Type B pancreatic cell (in vitro differentiated cells): Measurements from ENCODE around the gene MKLN1. TPM values are rescaled to one million over a fixed set of nuclear protein-coding genes. Genes with fewer than 3 reads are reported as not detected.

Experiments used
- DNase-seq: peaks from one replicate; pipeline ENCODE4 v3.0.0; 2021; ENCODE audit warnings: mixed read lengths; ENCODE audit not compliant: unreplicated experiment; ENCODE audit errors: extremely low spot score
- H3K27ac Mint-ChIP-seq: 2 replicates; pipeline ENCODE4 v1.8.0; 2021; ENCODE audit warnings: mild to moderate bottlenecking, mixed read lengths
- H3K27me3 Mint-ChIP-seq: 2 replicates; pipeline ENCODE4 v1.8.0; 2021; ENCODE audit warnings: mixed read lengths
- H3K36me3 Mint-ChIP-seq: 2 replicates; pipeline ENCODE4 v1.8.0; 2021; ENCODE audit warnings: mixed read lengths
- H3K4me1 Mint-ChIP-seq: one replicate; pipeline ENCODE4 v1.8.0; 2021; ENCODE audit warnings: mixed read lengths; ENCODE audit not compliant: unreplicated experiment
- H3K4me3 Mint-ChIP-seq: 2 replicates; pipeline ENCODE4 v1.8.0; 2021; ENCODE audit warnings: mild to moderate bottlenecking, mixed read lengths
- H3K9me3 Mint-ChIP-seq: 2 replicates; pipeline ENCODE4 v1.8.0; 2021; ENCODE audit warnings: mixed read lengths
- total RNA-seq: library from RNA; stranded (reverse); gene quantifications from 2 replicates; pipeline ENCODE4 v1.2.1, GENCODE V29; 2021; ENCODE audit warnings: low replicate concordance
- TF ChIP-seq, protein P1 (sequence below): fragments of 200-600 bp; sonication (generic); conservative IDR thresholded peaks from 2 replicates; pipeline ENCODE4 v1.5.0; 2021; ENCODE audit warnings: antibody characterized with exemption, mild to moderate bottlenecking

Gene MKLN1
- total RNA-seq, 1 donor from 2014 or later = 47.7 TPM

DNA sequence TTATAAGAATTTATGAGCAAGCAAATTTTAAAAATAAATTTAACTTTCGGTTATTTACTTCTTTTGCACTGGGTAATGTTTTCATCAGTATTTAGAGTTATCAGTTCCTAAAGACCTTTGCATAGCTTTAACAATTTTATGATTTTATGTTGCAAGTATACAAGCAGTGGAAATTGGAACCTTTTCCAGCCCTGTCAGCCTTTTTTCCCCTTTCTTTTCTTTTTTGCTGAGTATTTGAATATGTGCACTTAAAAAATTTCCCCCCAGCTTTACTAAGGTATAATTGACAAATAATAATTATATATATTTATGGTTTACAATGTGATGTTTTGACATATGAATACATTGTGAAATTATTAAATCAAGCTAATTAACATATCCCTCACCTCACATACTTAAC lies 62.6 kb downstream of the MKLN1 start:
- H3K4me1 Mint-ChIP-seq = peaks cover 9% of the 10 kb centered on the region
- no peak overlapping the region for H3K4me3 Mint-ChIP-seq
- no peaks in the 10 kb centered on the region for H3K27me3 Mint-ChIP-seq
- peaks cover 14% of the 10 kb centered on the region for H3K36me3 Mint-ChIP-seq
- no peaks in the 10 kb centered on the region for H3K9me3 Mint-ChIP-seq
- no peak overlapping the region for H3K27ac Mint-ChIP-seq
- DNase-seq = no peak
- TF ChIP-seq, protein P1, sequence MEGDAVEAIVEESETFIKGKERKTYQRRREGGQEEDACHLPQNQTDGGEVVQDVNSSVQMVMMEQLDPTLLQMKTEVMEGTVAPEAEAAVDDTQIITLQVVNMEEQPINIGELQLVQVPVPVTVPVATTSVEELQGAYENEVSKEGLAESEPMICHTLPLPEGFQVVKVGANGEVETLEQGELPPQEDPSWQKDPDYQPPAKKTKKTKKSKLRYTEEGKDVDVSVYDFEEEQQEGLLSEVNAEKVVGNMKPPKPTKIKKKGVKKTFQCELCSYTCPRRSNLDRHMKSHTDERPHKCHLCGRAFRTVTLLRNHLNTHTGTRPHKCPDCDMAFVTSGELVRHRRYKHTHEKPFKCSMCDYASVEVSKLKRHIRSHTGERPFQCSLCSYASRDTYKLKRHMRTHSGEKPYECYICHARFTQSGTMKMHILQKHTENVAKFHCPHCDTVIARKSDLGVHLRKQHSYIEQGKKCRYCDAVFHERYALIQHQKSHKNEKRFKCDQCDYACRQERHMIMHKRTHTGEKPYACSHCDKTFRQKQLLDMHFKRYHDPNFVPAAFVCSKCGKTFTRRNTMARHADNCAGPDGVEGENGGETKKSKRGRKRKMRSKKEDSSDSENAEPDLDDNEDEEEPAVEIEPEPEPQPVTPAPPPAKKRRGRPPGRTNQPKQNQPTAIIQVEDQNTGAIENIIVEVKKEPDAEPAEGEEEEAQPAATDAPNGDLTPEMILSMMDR = no peak

- Mint-ChIP-seq H3K9me3 (no peaks in the 10 kb centered on the region), H3K27me3 (no peaks in the 10 kb centered on the region)
These were observed 63.5 kb downstream of the MKLN1 start for GRCh38 chr7:131391145-131391544.

GRCh38 chr7:131400681-131401176 lies 73.1 kb downstream of the MKLN1 start:
- Mint-ChIP-seq H3K27me3 (no peaks in the 10 kb centered on the region), H3K9me3 (peaks cover 12% of the 10 kb centered on the region), H3K4me3 (no peak overlapping the region), H3K4me1 (no peaks in the 10 kb centered on the region), H3K36me3 (peaks cover 36% of the 10 kb centered on the region), H3K27ac (peak overlapping the region; percentile 35)
- TF ChIP-seq, protein P1 = no peak
- no peak for DNase-seq

More at GRCh38 chr7:131391145-131391544, 63.5 kb downstream of the MKLN1 start:
- DNase-seq = no peak
- H3K27ac Mint-ChIP-seq = no peak overlapping the region
- H3K4me3 Mint-ChIP-seq = no peak overlapping the region
- H3K4me1 Mint-ChIP-seq = peaks cover 9% of the 10 kb centered on the region
- TF ChIP-seq, protein P1 = no peak
- H3K36me3 Mint-ChIP-seq = peaks cover 14% of the 10 kb centered on the region

DNA sequence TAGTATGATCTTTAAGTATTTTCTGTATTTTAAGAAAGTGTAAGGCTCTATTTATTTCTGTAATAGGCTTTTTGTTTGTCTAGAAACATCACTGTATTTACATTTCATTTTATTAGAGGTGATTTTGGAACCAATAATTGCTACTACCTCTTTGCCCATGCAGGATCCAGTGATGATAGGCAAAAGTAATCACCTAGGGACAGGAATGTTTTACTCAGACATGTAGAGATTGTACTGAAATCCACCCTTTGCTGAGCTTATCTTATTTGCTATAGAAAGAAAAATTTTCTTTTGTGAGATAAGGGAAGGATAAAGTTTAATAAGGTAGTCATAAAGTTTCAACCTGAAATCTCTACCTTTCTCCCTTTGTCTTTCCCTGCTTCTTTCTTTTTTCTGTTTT lies 73.5 kb downstream of the MKLN1 start:
- no peaks in the 10 kb centered on the region for H3K4me1 Mint-ChIP-seq
- H3K27ac Mint-ChIP-seq = no peak overlapping the region
- no peak for DNase-seq
- TF ChIP-seq, protein P1 = no peak
- H3K36me3 Mint-ChIP-seq = peaks cover 36% of the 10 kb centered on the region
- peaks cover 12% of the 10 kb centered on the region for H3K9me3 Mint-ChIP-seq
- H3K4me3 Mint-ChIP-seq = no peak overlapping the region
- no peaks in the 10 kb centered on the region for H3K27me3 Mint-ChIP-seq

GRCh38 chr7:131403322-131403721 lies 75.6 kb downstream of the MKLN1 start:
- H3K27ac Mint-ChIP-seq = no peak overlapping the region
- H3K4me1 Mint-ChIP-seq = no peaks in the 10 kb centered on the region
- H3K4me3 Mint-ChIP-seq = no peak overlapping the region
- TF ChIP-seq, protein P1 = no peak
- DNase-seq = no peak
- peaks cover 36% of the 10 kb centered on the region for H3K36me3 Mint-ChIP-seq
- peaks cover 12% of the 10 kb centered on the region for H3K9me3 Mint-ChIP-seq
- H3K27me3 Mint-ChIP-seq = no peaks in the 10 kb centered on the region
